Activated CD8-positive, alpha-beta memory T cell treated with anti-CD3 and anti-CD28 coated beads for 48 hours (primary cell): ENCODE data around the gene ANK3.

ENCODE experiments used
- DNase-seq, 3 experiments: peaks; one replicate each; pipeline ENCODE4 v3.0.0-alpha.2; 2020; ENCODE audit warnings: low read depth in 2 of 3, low spot score in 2 of 3

Gene ANK3

GRCh38 chr10:60348982-60349381, 40.7 kb downstream of the ANK3 start:
- DNase-seq, result no peak

- DNase-seq, result no peak
Measured at GRCh38 chr10:60347270-60347669, 42.4 kb downstream of the ANK3 start.

GRCh38 chr10:60346661-60347060, 43.0 kb downstream of the ANK3 start:
- DNase-seq, result no peak

- no peak for DNase-seq
Measured at GRCh38 chr10:60343254-60343653, 46.4 kb downstream of the ANK3 start.

GRCh38 chr10:60341969-60342368, 47.7 kb downstream of the ANK3 start:
- DNase-seq, result no peak

GRCh38 chr10:60340973-60341372, 48.7 kb downstream of the ANK3 start:
- DNase-seq, result no peak

- no peak for DNase-seq
Measured at GRCh38 chr10:60339757-60340156, 49.9 kb downstream of the ANK3 start.

- no peak for DNase-seq
Measured at GRCh38 chr10:60338786-60339185, 50.9 kb downstream of the ANK3 start.

GRCh38 chr10:60338002-60338564, 51.6 kb downstream of the ANK3 start:
- no peak for DNase-seq

GRCh38 chr10:60336901-60337630, 52.6 kb downstream of the ANK3 start:
- no peak for DNase-seq

- DNase-seq, result no peak
Measured at GRCh38 chr10:60335708-60336107, 54.0 kb downstream of the ANK3 start.

GRCh38 chr10:60334991-60335390, 54.7 kb downstream of the ANK3 start:
- no peak for DNase-seq

GRCh38 chr10:60332371-60332770, 57.3 kb downstream of the ANK3 start:
- no peak for DNase-seq

- no peak for DNase-seq
Measured at GRCh38 chr10:60331886-60332285, 57.8 kb downstream of the ANK3 start.

- DNase-seq, result no peak
Measured at GRCh38 chr10:60323162-60323561, 66.5 kb downstream of the ANK3 start.

- DNase-seq, result no peak
Measured at GRCh38 chr10:60320666-60321065, 69.0 kb downstream of the ANK3 start.

- DNase-seq, result no peak
Measured at GRCh38 chr10:60316029-60316428, 73.6 kb downstream of the ANK3 start.

GRCh38 chr10:60315311-60315710, 74.4 kb downstream of the ANK3 start:
- no peak for DNase-seq

- no peak for DNase-seq
Measured at GRCh38 chr10:60314069-60314940, 75.4 kb downstream of the ANK3 start.

GRCh38 chr10:60313589-60313952, 76.1 kb downstream of the ANK3 start:
- DNase-seq, result no peak

- DNase-seq, result no peak
Measured at GRCh38 chr10:60312818-60313588, 76.7 kb downstream of the ANK3 start.
